Measurements from ENCODE around the gene WDR1. TPM values are rescaled to one million over a fixed set of nuclear protein-coding genes. Genes with fewer than 3 reads are reported as not detected.
"Not testable (repeated sequence)": the region's sequence is repeated elsewhere in the genome, so short reads cannot be mapped to it uniquely, and the experiment has no call there.

WDR1 gene
- total RNA-seq, 1 experiment from 2014 or later = 237 TPM

- DNase-seq (ENCODE audit: low read depth) = no peak
- in situ Hi-C loops (cut with HindIII; ENCODE audit: low pct_unique_long_range_greater_than_20kb, low sequenced_read_pairs) = no loop called here
Measured at GRCh38 chr4:10140866-10141759, 24.5 kb upstream of the WDR1 start.

GRCh38 chr4:10139518-10139917 is 22.9 kb upstream of the WDR1 start:
- in situ Hi-C loops (cut with HindIII; ENCODE audit: low pct_unique_long_range_greater_than_20kb, low sequenced_read_pairs) = no loop called here
- no peak for DNase-seq (ENCODE audit: low read depth)

- in situ Hi-C loops (cut with HindIII; ENCODE audit: low pct_unique_long_range_greater_than_20kb, low sequenced_read_pairs) = no loop called here
- no peak for DNase-seq (ENCODE audit: low read depth)
Measured at GRCh38 chr4:10135260-10135659, 18.7 kb upstream of the WDR1 start.

- in situ Hi-C loops (cut with HindIII; ENCODE audit: low pct_unique_long_range_greater_than_20kb, low sequenced_read_pairs) = no loop called here
Measured at GRCh38 chr4:10134141-10134540, 17.5 kb upstream of the WDR1 start.

GRCh38 chr4:10131202-10131601 is 14.6 kb upstream of the WDR1 start:
- DNase-seq (ENCODE audit: low read depth) = no peak
- in situ Hi-C loops (cut with HindIII; ENCODE audit: low pct_unique_long_range_greater_than_20kb, low sequenced_read_pairs) = no loop called here

More at GRCh38 chr4:10134141-10134540, 17.5 kb upstream of the WDR1 start:
- DNase-seq (ENCODE audit: low read depth) = no peak

GRCh38 chr4:10130178-10130888 is 13.7 kb upstream of the WDR1 start:
- DNase-seq (ENCODE audit: low read depth) = no peak
- in situ Hi-C loops (cut with HindIII; ENCODE audit: low pct_unique_long_range_greater_than_20kb, low sequenced_read_pairs) = no loop called here

- in situ Hi-C loops (cut with HindIII; ENCODE audit: low pct_unique_long_range_greater_than_20kb, low sequenced_read_pairs) = no loop called here
- DNase-seq (ENCODE audit: low read depth) = no peak
Measured at GRCh38 chr4:10129196-10130177, 12.9 kb upstream of the WDR1 start.

- no peak for DNase-seq (ENCODE audit: low read depth)
- in situ Hi-C loops (cut with HindIII; ENCODE audit: low pct_unique_long_range_greater_than_20kb, low sequenced_read_pairs) = no loop called here
Measured at GRCh38 chr4:10128761-10129160, 12.2 kb upstream of the WDR1 start.

GRCh38 chr4:10127531-10127930 is 10.9 kb upstream of the WDR1 start:
- DNase-seq (ENCODE audit: low read depth); in situ Hi-C loops (cut with HindIII; ENCODE audit: low pct_unique_long_range_greater_than_20kb, low sequenced_read_pairs): not testable (repeated sequence)

- no peak for DNase-seq (ENCODE audit: low read depth)
- in situ Hi-C loops (cut with HindIII; ENCODE audit: low pct_unique_long_range_greater_than_20kb, low sequenced_read_pairs) = no loop called here
Measured at GRCh38 chr4:10124167-10124930, 7.8 kb upstream of the WDR1 start.

GRCh38 chr4:10123227-10124101 is 6.9 kb upstream of the WDR1 start:
- DNase-seq (ENCODE audit: low read depth) = no peak
- in situ Hi-C loops (cut with HindIII; ENCODE audit: low pct_unique_long_range_greater_than_20kb, low sequenced_read_pairs) = no loop called here

- no peak for DNase-seq (ENCODE audit: low read depth)
- in situ Hi-C loops (cut with HindIII; ENCODE audit: low pct_unique_long_range_greater_than_20kb, low sequenced_read_pairs) = no loop called here
Measured at GRCh38 chr4:10122236-10122932, 5.8 kb upstream of the WDR1 start.

- peak; percentile 15 for DNase-seq (ENCODE audit: low read depth)
- in situ Hi-C loops (cut with HindIII; ENCODE audit: low pct_unique_long_range_greater_than_20kb, low sequenced_read_pairs) = no loop called here
Measured at GRCh38 chr4:10121568-10122208, 5.1 kb upstream of the WDR1 start.

GRCh38 chr4:10120943-10121567 is 4.5 kb upstream of the WDR1 start:
- DNase-seq (ENCODE audit: low read depth) = no peak
- in situ Hi-C loops (cut with HindIII; ENCODE audit: low pct_unique_long_range_greater_than_20kb, low sequenced_read_pairs) = no loop called here

- in situ Hi-C loops (cut with HindIII; ENCODE audit: low pct_unique_long_range_greater_than_20kb, low sequenced_read_pairs) = no loop called here
- DNase-seq (ENCODE audit: low read depth) = no peak
Measured at GRCh38 chr4:10119773-10120172, 3.2 kb upstream of the WDR1 start.
